Globus pallidus (tissue), 1 donor: ENCODE measurements around the gene CPVL.

Source experiments
- DNase-seq: peaks from one replicate; pipeline ENCODE4 v3.0.0-alpha.2; 2015; ENCODE audit warnings: low spot score

CPVL gene

DNA sequence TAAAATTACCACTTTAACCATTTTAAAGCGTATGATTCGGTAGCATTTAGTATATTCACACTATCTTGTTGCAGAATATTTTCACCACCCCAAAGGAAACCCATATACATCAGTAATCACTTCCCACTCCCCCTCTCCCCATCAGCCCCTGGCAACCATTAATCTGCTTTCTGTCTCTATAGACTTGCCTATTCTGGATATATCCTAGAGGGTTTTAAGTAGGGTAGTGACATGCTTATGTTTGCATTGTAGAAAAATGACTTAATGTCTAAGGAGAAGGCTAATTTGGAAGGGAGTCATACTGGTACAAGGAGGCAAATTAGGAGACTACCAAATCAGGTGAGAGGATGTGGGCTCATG lies 145.6 kb downstream of the CPVL start:
- no peak for DNase-seq

DNA sequence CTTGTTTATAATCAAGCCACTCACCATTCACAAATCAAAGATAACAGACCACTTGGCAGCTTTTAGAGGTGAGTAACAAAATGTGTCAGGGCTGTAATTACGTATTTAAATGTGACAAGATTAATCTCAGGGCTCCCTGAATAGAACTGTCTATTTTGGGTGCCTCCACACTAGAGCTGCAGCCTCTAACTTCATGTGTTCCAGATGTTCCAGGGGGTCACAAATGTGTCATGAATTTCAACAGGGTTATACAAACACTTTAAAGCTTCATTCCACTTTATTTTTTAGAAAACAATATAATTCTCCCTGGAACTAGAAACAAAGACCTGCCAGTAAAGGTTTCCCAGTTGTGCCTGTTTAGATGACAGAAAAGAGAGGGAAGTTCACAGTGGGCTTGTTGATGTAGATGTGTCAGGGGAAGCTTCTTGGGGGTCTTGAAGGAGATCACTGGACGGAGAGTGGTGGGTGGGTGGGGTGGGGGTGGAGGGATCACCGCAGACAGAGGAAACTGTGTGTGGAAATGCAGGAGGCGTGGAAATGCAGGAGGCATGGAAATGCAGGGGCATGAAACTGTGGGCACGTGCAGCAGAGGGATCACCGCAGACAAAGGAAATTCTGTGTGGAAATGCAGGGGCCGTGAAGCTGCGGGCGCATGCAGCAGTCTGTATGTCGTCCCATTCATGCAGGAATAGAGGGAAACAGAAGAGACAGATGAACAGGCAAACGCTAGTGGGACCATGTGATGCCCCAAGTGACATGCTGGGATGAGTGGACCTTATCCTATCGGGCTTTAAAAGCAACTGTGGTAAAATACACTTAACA lies 146.2 kb downstream of the CPVL start:
- DNase-seq: no peak

DNA sequence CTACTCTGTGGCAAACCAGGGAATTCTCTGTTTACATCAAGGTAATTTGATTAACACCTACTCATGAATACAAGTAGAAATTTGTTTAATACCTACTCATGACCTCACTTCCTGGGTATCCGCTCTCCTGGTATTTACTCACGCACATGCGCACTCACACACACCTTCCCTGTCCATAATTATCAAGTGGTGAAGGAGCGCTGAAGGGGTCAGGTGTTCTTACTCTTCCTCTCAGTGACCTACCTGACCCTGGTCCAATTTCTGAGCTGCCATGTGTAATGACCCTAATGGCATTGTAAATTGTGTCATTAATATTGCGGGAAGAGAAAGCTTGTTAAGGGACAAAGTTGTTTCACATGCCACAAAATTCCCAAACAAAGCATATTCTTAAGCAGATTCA lies 146.9 kb downstream of the CPVL start:
- DNase-seq: no peak

DNA sequence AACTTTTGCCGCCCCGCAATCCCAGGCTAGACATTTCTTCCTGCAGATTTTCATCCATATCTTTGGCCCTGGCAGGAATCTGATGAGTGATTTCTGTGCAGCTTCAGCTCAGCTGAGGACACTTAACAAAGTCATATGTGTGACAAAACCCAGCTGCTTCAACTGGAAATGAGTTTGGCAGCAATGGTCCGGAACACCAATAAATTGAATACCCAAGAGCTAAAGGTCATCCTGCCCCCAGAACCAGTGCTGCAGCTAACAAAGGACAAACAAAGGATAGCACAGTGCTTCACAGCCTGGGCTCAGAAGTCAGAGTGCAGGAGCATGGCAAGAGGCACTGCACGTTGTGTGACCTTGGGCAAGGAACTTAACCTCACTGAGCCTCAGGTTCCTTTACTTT lies 148.2 kb downstream of the CPVL start:
- no peak for DNase-seq

DNA sequence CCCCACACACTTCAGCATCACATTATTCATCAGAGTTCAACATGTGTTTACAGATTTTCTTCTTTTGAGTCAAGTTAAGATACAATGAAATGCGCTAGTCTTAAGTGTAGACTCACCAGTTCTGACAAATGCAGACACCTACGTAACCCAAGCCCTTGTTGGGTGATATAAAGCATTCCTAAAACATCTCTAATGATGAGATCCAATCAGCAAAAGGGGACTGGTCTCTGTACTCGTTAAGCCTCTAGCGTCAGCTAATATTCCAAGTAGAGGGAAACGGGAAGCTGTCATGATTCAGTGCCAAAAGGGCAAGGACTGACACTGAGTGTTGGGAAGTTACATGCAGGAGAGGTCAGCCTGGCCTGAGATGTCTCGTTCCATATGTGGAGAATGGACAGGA lies 149.5 kb downstream of the CPVL start:
- no peak for DNase-seq

DNA sequence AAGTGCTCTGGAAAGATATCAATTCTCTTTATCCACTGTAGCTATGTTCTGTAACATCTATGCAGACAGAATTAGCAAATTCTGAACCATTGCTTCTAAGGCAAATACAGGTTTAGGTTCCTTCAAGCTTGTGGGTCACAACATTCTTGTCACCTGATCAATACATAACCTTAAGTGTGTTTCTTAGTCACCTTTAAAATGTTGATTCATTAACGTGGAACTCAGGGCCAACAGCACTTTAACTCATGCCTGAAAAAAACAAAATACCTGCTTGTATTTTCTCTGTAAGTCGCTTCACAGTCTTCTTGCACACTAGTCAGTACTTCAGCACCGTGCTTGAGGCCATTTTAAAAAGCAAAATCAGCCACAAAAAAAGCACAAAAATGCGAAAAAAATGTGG lies 153.0 kb downstream of the CPVL start:
- no peak for DNase-seq

DNA sequence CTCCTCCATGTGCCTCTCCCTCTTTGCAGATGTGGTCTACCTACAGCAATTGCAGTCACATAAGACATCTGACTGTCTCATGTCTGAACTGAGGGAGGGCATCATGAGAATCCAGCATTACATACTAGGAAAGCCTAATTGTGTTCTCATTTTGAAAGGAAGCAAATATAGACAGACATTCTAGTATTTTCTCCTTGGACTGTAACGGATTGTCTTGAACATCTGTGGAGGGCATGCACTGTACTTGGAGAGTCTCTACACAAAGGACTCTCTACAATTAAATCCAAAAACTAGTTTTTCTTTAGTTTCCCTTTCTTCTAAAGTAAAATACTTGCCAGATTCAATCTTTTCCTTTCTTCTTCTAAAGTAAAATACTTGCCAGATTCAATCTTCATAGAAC lies 153.5 kb downstream of the CPVL start:
- no peak for DNase-seq

DNA sequence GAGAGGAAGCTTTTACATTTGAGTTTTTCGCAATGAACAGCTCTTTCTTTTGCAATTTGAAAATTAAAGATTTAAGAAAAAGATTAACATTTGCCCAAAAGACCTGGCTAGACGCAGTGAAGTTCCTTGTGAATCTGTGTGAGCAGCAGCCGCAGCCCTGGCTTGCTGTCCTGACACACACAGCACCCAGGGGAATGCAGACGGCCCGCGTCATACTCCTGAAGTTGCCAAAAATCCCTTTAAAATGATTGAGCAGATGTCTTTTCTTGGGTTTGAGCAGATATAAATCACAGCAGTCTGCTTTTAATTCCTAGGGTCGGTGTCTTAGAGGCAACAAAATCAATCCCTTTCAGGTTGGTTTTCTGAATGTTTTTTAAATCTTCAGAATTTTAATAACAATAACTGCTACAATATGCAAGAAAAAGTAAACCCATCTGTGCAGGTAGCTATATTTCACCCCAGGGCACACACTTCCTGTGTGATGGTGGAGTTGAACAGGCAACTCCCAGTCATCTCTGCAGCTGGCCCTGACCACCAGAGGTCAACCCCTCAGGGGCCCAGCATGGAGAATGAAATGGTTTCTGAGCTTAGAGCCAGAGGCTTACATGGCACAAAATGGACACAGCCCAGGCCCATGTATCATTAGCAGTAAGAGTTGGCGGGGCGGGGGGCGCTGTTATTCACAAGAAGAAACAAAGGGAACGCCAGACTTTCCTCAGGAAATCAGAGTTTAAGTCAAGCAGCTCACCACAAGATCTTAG lies 156.0 kb downstream of the CPVL start:
- no peak for DNase-seq

DNA sequence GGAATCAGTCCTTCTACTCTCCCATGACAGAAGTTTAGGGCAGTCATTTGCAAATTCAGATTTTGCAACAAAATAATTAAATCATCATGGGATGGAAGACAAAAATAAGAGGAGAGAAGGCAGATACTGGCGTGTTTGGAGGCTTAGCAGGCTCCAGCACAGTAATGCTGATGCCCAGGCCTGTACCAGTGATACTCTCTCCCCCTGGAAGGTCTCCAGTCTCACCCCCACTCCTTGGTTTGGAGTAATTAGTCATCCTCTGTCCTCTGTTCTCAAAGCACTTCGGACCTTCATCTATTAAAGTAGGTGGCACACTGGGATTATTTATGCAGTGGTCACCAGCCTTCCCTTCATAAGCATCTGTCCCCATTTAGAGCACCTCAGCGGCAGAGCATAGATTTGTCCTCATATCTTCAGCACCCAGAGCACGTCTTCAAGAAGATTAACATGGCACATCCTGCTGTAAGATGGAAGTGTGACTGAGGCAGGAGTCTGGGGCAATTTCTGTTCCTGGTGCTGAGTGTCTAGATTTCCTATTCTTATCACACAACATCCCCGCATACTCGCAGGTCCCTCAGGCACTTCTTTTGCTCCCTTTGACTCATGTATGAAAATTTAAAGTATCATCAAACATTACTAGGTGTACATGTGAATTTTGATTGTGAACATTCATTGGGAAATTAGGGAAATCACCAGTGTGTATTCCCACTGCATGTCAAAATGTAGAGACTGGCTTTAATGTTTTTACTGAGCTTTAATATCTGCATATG lies 156.9 kb downstream of the CPVL start:
- no peak for DNase-seq

DNA sequence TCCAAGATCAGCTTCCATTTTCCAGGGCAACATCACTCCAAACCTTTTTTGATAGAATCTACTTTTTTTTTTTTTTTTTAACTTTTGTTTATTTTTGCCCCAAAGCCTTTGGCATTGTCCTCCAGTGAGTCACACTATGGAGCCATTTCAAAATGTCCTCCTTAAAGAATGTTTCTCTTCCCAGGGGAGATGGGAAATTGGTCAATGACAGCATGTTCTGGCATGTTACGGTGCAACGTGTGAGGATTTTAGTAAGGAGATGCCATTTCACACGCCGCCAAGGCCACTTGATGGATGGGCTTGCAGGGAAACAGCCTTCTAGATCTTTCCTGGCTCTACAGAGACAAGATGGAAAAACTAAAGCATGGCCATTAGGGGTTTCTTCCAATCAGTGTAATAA lies 157.5 kb downstream of the CPVL start:
- DNase-seq: no peak

DNA sequence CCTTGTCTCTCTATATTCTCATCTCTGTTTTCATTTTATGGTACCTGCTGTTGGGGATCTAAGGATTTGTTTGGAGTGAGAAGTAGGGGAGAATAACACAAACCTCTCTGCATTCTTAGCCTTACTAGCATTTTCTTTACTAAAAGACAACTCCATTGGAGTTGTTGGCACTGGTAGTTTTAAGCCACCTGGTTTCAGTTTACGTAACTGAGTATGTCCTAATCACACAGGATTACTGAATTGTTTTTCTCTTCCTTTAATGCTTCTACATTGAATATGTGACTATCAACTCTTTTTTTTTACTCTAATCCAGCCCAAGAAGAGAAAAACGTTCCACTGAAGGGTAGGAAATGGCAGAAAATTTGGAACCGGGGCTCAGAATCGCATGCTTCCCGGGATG lies 158.2 kb downstream of the CPVL start:
- no peak for DNase-seq

DNA sequence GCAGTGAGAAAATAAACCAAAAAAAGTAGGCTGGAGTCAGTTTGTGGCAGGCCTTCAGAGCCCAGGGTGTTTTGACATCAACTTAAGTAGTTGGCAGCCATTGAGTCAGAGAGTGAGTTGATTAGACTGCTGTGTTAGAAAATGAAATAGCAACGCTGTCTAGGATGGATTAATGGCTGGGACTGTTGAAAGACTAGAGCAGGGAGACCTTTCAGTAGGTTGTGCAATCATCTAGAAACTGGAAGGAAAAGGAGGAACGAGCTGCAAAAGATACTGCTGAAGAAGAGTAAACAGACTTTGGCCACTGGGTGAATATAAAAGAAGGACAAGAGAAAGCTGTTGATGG lies 159.6 kb downstream of the CPVL start:
- DNase-seq: no peak

DNA sequence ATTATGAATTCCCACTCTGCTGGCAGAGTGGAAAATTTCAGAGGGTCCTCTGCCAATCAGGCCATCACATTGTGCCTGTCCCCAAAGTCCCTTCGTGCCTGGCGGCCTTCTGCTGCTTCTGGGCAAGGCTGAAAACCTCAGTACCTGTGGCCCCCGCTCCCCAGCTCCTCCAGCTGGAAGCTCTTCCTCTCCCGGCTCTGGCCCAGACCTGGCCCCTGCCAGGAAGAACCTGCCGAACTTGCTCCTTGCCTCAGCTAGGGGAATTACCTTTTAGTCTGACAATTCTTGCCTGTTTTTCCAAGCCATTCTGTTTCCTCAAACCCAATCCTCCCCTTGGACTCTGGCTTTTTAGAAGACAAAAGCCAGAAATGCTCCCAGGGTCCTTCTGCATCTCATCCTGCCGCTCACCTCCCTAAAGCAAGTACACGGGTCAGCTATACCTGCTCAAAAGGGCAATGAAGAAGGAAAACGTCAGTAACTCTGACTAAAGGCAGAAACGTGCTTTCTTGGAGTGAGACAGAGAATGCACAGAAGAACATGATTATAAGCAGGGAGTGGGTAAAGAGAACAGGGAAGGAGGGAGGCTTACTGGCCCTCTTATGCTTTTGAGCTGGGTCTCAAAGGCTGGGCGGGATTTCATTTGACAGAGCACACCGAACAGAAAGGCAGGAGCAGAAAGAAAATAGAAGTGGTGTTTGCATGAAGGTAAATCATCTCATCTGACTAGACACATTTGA lies 160.1 kb downstream of the CPVL start:
- no peak for DNase-seq

DNA sequence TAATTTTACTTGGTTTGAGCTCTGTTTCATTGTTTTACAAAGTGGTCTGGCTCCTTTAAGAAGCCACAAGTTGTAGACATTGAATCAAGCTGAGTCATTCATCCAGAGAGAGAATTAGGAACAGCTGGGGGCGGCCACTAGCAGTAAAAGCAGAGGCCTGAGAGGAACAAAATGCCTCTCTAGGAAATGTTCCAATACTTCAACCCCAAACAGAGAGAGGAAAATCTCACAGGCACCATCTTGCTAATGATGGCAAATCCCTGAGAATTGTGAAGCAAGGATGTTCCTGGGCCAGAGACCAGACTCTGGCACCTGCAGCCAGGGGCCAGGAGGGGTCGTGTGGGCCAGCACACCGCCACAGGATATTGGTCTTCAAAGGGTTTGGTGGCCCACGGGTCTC lies 161.7 kb downstream of the CPVL start:
- DNase-seq: peak; percentile 32

DNA sequence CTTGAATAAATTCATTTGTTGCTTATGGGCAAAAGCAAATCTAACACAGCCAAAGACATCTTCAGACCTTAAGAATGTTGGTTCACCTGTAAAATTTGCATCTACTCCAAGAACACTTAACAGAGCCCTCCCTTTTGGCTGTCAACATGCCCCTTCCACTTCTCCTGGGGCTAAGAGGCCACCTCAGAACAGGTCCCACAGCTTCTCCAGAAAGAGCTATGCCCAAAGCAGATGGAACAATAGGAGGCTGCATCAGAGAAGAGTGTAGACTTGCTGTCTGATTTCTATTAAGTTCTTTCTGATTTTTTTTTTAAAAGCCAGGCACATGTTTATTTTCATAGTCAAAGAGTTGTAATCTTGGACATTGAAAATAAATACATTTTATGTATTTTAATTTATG lies 162.1 kb downstream of the CPVL start:
- no peak for DNase-seq

DNA sequence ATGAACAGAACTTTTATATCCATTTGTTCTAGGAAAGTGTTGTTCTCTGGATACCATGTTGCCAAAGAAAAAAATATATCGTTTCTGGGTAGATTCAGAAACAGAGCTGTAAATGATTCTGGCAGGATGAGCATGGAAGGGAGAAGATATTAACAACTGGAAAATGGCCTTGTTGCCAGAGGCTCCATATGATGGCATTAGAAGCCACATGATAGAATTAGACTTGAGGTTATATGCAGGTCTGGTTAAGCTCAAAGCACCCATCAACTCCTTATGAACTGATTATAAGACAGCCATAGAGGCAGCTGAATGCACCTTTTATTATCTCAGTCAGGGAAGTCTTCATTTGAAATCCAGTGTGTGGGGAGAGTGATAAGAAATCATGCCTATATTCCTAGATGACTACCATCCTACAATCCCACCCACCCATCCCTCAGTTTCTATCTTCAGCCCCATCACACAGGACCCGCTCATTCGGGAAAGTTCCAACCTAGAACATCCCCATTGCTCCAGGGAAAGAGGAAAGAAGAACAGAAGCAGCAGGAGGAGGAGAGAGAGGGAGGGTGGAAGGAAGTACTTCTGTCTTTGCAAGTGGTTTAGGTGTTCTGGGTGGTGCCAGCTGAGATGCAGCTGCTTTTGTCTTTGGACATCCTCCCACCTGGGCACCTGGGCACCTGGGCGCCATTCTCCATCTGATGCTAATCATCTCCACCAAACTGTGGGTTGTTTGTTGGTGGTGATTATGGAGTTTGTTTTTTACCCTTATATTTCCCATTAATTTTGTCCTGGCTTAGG lies 162.7 kb downstream of the CPVL start:
- no peak for DNase-seq

DNA sequence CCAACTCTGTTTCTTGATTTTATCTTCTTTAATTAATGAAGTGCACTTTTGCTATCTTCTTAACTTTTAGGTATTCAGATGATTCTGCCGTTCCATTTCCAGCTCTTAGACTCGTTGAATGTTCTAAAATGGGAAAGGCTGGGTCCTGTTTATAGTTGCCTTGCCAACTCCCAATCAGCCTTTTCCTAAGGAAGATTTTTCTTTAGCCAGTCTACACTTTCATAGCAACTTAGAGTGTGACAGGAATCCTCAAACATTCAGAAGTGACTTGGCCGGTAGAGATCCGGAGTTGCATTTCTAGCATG lies 165.2 kb downstream of the CPVL start:
- DNase-seq: peak; percentile 59

DNA sequence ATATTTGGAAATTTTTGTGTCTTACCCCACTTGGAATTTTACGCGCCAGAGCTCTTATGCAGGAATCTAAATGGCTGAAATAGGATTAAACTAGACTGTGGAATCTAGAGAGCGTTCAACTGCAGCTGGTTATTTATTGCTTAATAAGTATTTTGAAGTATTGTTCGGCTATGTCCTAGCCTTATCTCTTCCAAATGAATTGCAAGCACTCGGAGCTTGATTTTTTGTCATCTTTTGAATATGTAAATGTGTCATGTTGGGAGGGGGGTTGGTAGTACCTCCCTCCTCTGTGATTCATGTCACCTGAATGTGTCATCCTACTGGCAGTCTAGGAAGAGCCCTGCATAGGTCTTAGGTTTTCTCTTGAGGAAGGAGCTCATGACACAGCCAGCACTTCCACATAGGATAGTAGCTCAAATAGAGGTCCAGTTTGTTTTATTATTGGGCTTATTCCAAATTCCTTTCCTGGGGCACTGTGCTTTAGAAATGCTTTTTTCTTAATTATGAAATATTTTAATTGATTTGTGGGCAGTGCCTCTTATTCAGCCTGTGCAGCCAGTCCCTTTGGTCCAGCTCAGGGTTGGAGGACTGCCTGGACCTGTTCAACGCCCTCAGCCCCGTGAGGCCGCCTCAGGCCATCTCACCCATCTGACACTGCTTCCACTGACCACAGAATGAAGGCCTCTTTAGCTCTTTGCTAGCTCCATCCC lies 165.7 kb downstream of the CPVL start:
- no peak for DNase-seq

DNA sequence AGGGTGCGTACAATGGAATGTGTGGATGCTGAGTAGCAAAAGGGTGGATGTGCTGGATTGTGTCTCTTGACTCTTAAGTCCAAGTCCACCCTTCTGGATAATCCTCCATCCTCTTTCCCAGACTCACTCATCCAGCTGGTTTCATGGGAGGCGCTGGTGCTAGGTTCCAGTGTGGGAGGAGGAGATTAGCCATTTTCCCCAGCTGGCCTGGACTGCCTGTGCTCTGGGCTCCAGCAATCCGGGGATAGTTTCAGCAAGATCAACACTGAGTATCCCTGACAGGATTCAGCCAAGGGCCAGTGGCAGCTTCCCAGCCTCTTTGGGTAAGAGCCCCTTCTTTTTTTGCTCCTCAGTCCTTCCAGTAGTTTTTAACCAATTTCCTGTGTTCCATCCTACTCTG lies 166.6 kb downstream of the CPVL start:
- no peak for DNase-seq

DNA sequence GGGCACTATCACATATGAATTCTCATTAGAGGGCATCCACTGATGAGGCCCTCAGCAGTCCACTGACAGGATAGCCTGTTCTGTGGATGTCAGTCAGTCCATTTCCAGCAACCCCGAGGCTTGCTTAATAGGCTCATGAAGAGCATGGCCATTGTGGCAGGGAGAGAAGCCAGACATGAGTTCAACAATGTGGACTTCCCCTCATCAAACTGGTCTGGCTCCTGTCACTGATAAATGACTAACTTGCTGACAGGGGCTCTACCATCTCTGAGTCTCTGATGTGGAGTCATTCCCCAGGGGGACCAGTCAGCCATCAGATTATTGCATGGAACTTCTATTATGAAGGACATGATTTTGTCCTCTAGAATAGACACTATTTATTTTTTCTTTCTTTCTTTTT lies 168.5 kb downstream of the CPVL start:
- no peak for DNase-seq

DNA sequence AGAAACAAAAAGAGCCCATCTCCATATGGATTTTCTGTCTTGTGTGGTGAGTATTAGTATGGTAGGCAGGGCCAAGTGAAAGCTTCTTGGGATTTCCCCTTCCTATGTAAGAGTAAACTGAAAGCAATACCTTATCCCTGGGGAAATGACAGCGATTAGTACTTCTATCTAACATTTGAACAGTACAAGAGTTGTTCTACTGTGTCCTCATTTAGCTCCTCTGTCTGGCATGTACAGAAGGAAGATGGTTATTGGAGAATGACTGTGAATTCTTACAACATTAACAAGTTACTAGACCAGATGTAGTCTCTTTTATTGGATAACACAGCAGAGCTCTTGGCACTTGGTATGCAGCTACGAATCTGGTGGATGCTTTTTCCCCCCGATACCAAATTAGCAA lies 170.3 kb downstream of the CPVL start:
- DNase-seq: no peak
